K562 treated with DMSO at 1 percent for 4 hours (cell line): Measurements from ENCODE around the gene GJD2. TPM values are rescaled to one million over a fixed set of nuclear protein-coding genes. Genes with fewer than 3 reads are reported as not detected.

ENCODE experiments used
- total RNA-seq: library from RNA; unstranded; fragments of 300-600 nt; gene quantifications from 2 replicates; pipeline ENCODE4 v1.2.3, GENCODE V29; 2022; ENCODE audit not compliant: insufficient read depth

The GJD2 gene
- total RNA-seq: not detected in 2 replicates

GRCh38 chr15:34754674-34755418 is at the start of gene GJD2:
GJD2 (minus strand) TSS chr15:34754998; CDS start chr15:34754488, 510 bp downstream.

GRCh38 chr15:34795267-34796081 is 40.7 kb upstream of the GJD2 start, which contains the start of gene ACTC1:
ACTC1 (minus strand) TSS chr15:34795549; CDS start chr15:34794808, 741 bp downstream.

Other genes starting within 250 kb of the GJD2 start
- 29.8 and 81.2 TPM in 2 replicates for gene GOLGA8B, start 171.3 kb downstream of the GJD2 start, total RNA-seq
- gene ACTC1, start 40.6 kb upstream of the GJD2 start, total RNA-seq: not detected in 2 replicates
- gene AQR, start 214.7 kb upstream of the GJD2 start, total RNA-seq: 8.4 TPM in 2 replicates
- gene ZNF770, start 233.3 kb upstream of the GJD2 start, total RNA-seq: 7.4 and 10.0 TPM in 2 replicates